Pancreas (tissue), 10 donors: ENCODE data around the gene PRKAB1. TPM values are rescaled to one million over a fixed set of nuclear protein-coding genes. Genes with fewer than 3 reads are reported as not detected.
A peak's percentile ranks its signal among the peaks of the same experiment; 100 is the strongest.

Source experiments
- ATAC-seq, 4 donors: fragments of 200-7000 bp; cut with Tn5 transposase; one replicate each; pipeline versions ENCODE4 v1.8.0 to v1.9.1; 2020; ENCODE audit warnings: mild to moderate bottlenecking in 4 of 4, moderate library complexity in 4 of 4
- DNase-seq, 6 donors: peaks; one replicate each; pipeline ENCODE4 v3.0.0-alpha.2; 2020
- FAIRE-seq: peaks from 2 replicates; lab custom pipeline; 2012; peaks lifted over from hg19 to GRCh38; lab: Jason Lieb, UNC
- H3K27ac ChIP-seq, 4 donors: fragments of 200-600 bp; sonication (generic); 1 replicate in 3 of 4; 2 replicates in 1 of 4; pipeline versions ENCODE4 v1.5.0 to v1.8.0; 2020
- H3K27me3 ChIP-seq, 4 donors: fragments of 200-600 bp; one replicate each; pipeline ENCODE4 v1.8.0; 2021
- H3K36me3 ChIP-seq, 3 donors: fragments of 200-600 bp; sonication (generic) in 1 of 3; one replicate each; pipeline versions ENCODE4 v1.5.0 to v1.8.0; 2020 to 2021
- H3K4me1 ChIP-seq, 3 donors: fragments of 200-600 bp; one replicate each; pipeline ENCODE4 v1.8.0; 2021
- H3K4me3 ChIP-seq, 4 donors: fragments of 200-600 bp; sonication (generic) in 2 of 4; one replicate each; pipeline versions ENCODE4 v1.5.0 to v1.8.0; 2020 to 2021
- H3K9me3 ChIP-seq, 4 donors: fragments of 200-600 bp; one replicate each; pipeline ENCODE4 v1.8.0; 2021
- CTCF ChIP-seq, 4 donors: fragments of 200-600 bp; sonication (generic) in 3 of 4; IDR thresholded peaks; one replicate each; pipeline versions ENCODE4 v1.5.0 to v1.8.0; 2021; ENCODE audit warnings: antibody characterized with exemption in 4 of 4
- WGBS, 2 donors: extraction: QIAGEN DNeasy Blood & Tissue Kit; methylation state at CpG; one replicate each; pipeline ENCODE4 v1.1.7; 2013; 5-methylcytosine and 5-hydroxymethylcytosine counted together
- intact Hi-C, 3 donors: fragments of 100-400 bp; cut with DNase I; formaldehyde crosslinking; loops; one replicate each; pipeline versions ENCODE4 v1.11.1 to v1.14.2; 2022
- polyA plus RNA-seq, 2 donors: library from polyadenylated mRNA; stranded (reverse); fragments of 200-250 nt; gene quantifications; one replicate each; pipeline ENCODE4 v1.2.3, GENCODE V29; 2013
- total RNA-seq, 6 donors: library from RNA; stranded (reverse); fragmentation: NEBNext Ultra II Directional in 4 of 6; extraction: Animal tissue kit (Norgen Biotek cat#: 25700) in 4 of 6; gene quantifications; one replicate each; pipeline versions ENCODE4 v1.2.1 to v1.2.4, GENCODE V29; 2021 to 2023
- donor health status: healthy with polysubstance abuse.
- donor health status: DM: no; HTN: no; CAD: no; lungs with moderate emphysema.
- donor health status: DM: no; HTN: no; CAD: no.
- donor health status: control.
- donor health status: control.
- donor health status: Bipolar disorder and iron deficiency.
- donor health status: DM: yes; HTN: yes; CAD: no.
- donor health status: DM: no; HTN: no; CAD: no.
- donor health status: DM: no; HTN: no; CAD: no.
- donor health status: DM: yes; HTN: yes; CAD: no.

The PRKAB1 gene
- total and polyA plus RNA-seq, 8 donors: 12.4 to 38.2 (median 20.5) TPM

- Histone ChIP-seq H3K27me3 (no peaks in the 10 kb centered on the region), H3K4me1 (peaks cover 0 to 33% (median 11%) of the 10 kb centered on the region in 3 donors), H3K9me3 (no peaks in the 10 kb centered on the region), H3K27ac (peak overlapping the region in 3 of 4 donors; percentile 17 to 39 (median 31)), H3K4me3 (no peak overlapping the region), H3K36me3 (peaks cover 8 to 25% (median 10%) of the 10 kb centered on the region in 3 donors)
- intact Hi-C loops: loop anchor here in 1 of 3 donors (10.0 kb wide), 1 partner anchor 90 kb away; no protein-coding TSS in a partner anchor
- TF ChIP-seq CTCF (IDR thresholded peaks at IDR 0.05): no peak
- ATAC-seq (peak in 1 of 4 donors; percentile 38), DNase-seq (no peak), FAIRE-seq (no peak)
- 61 to 69% methylated on average over 10 of the region's 10 CpGs for WGBS, 2 donors
These were observed 16.9 kb downstream of the PRKAB1 start for GRCh38 chr12:119684711-119685369.

GRCh38 chr12:119685375-119685774 lies 17.4 kb downstream of the PRKAB1 start:
- Histone ChIP-seq H3K27me3 (no peaks in the 10 kb centered on the region), H3K4me1 (peaks cover 0 to 33% (median 11%) of the 10 kb centered on the region in 3 donors), H3K4me3 (no peak overlapping the region), H3K9me3 (no peaks in the 10 kb centered on the region), H3K27ac (peak overlapping the region in 1 of 4 donors; percentile 31), H3K36me3 (peaks cover 3 to 20% (median 5%) of the 10 kb centered on the region in 3 donors)
- DNase-seq (no peak), ATAC-seq (no peak), FAIRE-seq (no peak)
- WGBS, 2 donors: 76 to 81% methylated on average over 4 of the region's 4 CpGs
- intact Hi-C loops: loop anchor here in 1 of 3 donors (10.0 kb wide), 1 partner anchor 89 kb away; no protein-coding TSS in a partner anchor
- TF ChIP-seq CTCF (IDR thresholded peaks at IDR 0.05): no peak

- Histone ChIP-seq H3K9me3 (no peaks in the 10 kb centered on the region), H3K27ac (no peak overlapping the region), H3K4me3 (no peak overlapping the region), H3K36me3 (peaks cover 0 to 10% (median 0%) of the 10 kb centered on the region in 3 donors), H3K27me3 (no peaks in the 10 kb centered on the region), H3K4me1 (peaks cover 0 to 33% (median 11%) of the 10 kb centered on the region in 3 donors)
- no peak for DNase-seq
- no peak for FAIRE-seq
- intact Hi-C loops: loop anchor here in 1 of 3 donors (10.0 kb wide), 1 partner anchor 88 kb away; no protein-coding TSS in a partner anchor
- no peak for TF ChIP-seq CTCF (IDR thresholded peaks at IDR 0.05)
- WGBS, 2 donors: 67 to 68% methylated on average over 12 of the region's 12 CpGs
- peak in 1 of 4 donors; percentile 6 for ATAC-seq
These were observed 18.4 kb downstream of the PRKAB1 start for GRCh38 chr12:119686355-119686754.

- Histone ChIP-seq H3K4me3 (no peak overlapping the region), H3K27me3 (no peaks in the 10 kb centered on the region), H3K4me1 (peaks cover 0 to 35% (median 11%) of the 10 kb centered on the region in 3 donors), H3K9me3 (no peaks in the 10 kb centered on the region), H3K36me3 (peaks cover 0 to 6% (median 0%) of the 10 kb centered on the region in 3 donors), H3K27ac (no peak overlapping the region)
- no peak for ATAC-seq
- intact Hi-C loops: loop anchor here in 1 of 3 donors (10.0 kb wide), 1 partner anchor 88 kb away; no protein-coding TSS in a partner anchor
- WGBS, 2 donors: 91 to 93% methylated on average over 13 of the region's 13 CpGs
- no peak for DNase-seq
- no peak for TF ChIP-seq CTCF (IDR thresholded peaks at IDR 0.05)
- FAIRE-seq: no peak
These were observed 18.8 kb downstream of the PRKAB1 start for GRCh38 chr12:119686776-119687175.
